HG03457 (cell line): ENCODE data around the gene SNX21.
A peak's percentile ranks its signal among the peaks of the same experiment; 100 is the strongest.
"Not testable (repeated sequence)": the region's sequence is repeated elsewhere in the genome, so short reads cannot be mapped to it uniquely, and the experiment has no call there.

Experiments
- ATAC-seq: cut with Tn5 transposase; IDR thresholded peaks from one replicate; pipeline ENCODE4 v1.9.1; 2021; ENCODE audit warnings: moderate number of reproducible peaks; ENCODE audit not compliant: unreplicated experiment

SNX21 gene, protein sequence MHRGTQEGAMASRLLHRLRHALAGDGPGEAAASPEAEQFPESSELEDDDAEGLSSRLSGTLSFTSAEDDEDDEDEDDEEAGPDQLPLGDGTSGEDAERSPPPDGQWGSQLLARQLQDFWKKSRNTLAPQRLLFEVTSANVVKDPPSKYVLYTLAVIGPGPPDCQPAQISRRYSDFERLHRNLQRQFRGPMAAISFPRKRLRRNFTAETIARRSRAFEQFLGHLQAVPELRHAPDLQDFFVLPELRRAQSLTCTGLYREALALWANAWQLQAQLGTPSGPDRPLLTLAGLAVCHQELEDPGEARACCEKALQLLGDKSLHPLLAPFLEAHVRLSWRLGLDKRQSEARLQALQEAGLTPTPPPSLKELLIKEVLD

DNA sequence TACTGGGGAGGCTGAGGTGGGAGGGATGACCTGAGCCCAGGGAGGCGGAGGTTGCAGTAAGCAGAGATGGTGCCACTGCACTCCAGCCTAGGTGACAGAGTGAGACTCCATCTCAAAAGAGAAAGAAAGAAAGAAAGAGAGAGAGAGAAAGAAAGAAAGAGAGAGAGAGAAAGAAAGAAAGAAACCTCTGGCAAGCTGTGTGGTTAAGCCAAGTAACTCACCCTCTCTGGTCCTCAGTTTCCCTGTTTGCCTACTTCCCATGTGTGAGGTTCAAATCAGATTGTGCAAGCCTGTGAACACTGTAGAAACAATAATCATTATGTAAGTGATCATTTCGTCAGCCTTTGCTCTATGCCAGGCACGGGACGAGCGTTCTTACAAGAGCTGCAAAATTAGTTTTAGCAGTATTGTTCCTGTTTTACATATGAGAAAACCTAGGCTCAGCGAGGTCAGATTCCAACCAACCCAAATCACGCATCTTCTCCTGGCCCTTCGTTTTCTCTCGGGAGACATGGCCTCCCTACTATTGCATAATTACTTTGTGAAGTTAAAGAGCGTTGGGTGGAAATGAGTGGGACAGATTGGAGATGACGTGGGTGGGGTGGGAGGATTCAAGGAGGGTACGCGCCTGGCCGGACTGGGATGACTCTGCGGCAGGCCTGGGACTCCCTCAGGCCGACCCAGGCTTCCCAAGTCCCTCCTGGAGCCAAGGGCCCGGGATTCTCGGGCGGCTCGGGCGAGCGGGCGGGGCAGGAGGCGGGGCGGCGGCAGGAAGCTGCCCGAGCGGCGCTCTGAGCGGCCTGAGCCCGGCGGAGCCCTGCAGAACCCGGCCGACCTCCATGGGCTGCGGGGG, at the start of gene SNX21:
TSS of gene SNX21 (plus strand) at position 770 of the 853 bp plus-strand sequence. CDS start 121 bp downstream, outside the sequence.
- ATAC-seq, result no peak

DNA sequence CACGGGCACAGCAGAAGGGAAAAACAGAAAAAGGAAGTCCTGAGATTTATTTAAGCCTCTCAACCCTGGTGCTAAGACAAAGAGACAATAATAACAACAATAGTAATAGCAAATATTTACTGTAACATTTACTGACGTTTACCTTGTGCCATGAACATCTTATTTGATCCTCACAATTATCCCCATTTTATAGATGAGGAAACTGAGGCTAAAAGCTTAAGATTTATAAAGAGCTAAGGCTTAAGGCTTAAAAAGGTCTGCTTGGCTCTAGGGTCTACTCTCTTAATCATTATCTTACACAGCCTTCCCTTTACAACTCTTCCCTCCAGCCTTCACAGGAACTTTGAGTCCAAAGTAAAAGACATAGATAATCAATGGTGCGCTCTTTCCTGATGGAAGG, 45.2 kb upstream of the SNX21 start:
- no peak for ATAC-seq

DNA sequence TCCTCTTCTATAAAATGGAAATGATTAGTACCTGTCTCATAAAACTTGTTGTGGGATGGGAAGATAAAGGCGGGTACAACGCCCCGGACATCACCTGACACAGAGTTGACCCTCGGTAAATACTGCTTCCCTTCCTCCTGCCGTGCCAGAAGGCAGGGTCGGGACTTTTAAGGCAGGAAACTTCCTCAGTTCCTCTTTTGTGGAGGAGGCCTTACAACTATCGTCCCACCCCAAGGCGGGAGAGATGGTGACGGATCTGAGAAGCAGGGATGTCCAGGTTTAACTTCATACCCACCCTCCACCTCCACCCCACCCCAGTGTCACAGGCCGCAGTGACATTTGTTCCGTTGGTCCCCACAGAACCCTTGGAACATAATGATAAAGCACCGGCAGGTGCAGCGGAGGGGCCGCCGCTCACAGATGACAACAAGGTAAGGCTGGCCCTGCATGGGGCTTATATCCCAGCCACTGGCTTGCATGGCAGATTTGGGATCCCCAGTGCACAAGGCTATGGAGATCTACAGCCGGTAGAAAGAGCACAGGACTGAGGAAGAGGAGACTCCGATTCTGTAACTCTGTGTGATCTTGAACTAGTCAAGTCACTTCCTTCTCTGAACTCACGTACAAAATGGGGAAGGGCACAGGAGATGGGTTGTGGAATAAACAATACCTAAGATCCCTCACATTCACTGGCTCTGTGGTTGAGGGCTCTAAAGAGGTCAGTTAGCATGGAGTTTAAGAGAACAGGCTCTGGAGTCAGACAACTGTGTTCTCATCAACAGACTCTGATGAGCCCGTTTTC, 41.1 kb upstream of the SNX21 start:
- ATAC-seq, result peak; percentile 7

DNA sequence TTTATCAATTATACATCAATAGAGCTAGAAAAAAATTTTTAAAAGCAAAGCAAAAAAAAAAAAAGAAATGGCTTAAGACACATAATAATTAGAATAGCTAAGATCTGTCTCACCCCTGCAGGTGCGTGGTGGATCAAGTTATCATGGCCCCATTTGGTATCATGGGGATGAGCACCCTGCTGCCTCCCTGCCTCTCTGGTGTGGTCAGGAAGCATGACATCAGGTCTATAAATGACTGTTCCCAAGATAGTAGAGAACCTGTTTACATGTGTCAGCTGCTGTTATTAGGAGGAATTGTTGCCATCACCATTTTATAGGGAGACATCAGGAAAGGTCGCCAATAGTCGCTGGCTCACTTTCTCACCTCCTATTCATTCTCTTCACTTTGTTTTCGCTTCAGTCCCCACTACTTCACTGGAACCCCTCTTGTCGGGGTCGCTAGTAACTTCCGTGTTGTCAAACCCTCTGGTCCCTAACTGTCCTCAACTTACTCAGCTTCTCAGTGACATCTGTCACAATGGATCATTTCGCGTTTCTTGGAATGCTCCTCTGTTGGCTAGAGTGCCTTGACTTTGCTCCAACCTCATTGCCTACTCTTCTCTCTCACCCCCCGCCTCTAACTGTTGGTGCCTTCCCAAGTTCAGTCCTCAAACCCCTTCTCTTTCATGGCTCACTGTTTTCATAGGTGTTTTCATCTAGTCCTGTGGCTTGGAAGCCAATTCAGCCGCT, 37.1 kb upstream of the SNX21 start:
- no peak for ATAC-seq

DNA sequence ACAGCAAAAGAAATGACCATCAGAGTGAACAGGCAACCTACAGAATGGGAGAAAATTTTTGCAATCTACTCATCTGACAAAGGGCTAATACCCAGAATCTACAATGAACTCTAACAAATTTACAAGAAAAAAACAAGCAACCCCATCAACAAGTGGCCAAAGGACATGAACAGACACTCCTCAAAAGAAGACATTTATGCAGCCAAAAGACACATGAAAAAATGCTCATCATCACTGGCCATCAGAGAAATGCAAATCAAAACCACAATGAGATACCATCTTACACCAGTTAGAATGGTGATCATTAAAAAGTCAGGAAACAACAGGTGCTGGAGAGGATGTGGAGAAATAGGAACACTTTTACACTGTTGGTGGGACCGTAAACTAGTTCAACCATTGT, 36.1 kb upstream of the SNX21 start:
- ATAC-seq, result not testable (repeated sequence)

DNA sequence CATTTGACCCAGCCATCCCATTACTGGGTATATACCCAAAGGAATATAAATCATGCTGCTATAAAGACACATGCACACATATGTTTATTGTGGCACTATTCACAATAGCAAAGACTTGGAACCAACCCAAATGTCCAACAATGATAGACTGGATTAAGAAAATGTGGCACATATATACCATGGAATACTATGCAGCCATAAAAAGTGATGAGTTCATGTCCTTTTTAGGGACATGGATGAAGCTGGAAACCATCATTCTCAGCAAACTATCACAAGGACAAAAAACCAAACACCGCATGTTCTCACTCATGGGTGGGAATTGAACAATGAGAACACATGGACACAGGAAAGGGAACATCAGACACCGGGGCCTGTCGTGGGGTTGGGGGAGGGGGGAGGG, 35.6 kb upstream of the SNX21 start:
- not testable (repeated sequence) for ATAC-seq

DNA sequence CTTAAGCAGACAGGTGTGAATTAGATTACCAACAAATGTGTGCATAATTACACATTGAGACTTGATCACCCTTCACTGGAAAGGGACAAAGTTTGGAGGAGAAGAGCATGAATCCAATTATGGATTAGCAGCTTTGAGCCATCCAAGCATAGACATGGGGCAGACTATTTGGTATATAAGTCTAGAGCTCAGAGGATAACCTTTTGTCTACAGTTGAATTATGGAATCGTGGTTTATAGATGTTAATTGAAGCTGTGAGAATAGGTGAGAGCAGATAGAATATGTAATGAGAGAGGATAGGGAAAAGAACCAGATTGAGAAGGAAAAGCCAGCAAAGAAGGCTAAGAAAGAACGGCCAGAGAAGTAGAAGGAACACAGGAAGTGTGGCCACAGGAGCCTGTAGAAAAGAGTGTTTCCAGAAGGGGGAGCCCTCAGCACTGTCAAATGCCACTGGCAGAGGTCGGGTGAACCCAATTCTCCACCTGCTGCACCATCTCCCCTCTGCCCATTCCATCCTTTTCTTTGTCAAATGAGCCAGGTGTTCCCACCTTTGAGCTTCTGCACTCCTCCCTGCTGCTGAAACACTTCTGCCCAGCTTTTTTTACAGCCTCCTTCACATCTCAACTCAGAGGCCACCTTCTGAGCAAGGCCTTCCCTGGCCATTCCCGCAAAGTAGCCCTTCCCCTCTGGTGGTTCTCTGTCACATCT, 34.5 kb upstream of the SNX21 start:
- ATAC-seq, result no peak

DNA sequence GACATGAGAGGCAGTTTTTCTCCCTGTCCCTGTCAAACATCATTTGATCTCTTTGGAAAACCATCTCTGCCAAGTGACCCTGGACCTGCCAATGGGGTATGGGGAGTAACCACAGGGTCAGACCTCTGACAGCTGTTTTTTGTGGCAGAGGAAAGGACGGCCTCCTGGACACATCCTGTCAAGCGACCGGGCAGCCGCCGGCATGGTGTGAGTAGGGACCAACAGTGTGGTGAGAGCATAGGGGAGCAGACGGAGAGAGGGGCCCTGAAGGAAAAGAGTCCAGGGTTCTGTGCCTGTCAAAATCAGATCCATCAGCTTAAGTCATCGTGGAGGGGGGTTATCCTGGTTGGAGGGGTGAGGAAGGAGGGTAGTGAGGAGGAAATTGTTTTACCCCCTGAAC, 31.7 kb upstream of the SNX21 start:
- ATAC-seq, result no peak

DNA sequence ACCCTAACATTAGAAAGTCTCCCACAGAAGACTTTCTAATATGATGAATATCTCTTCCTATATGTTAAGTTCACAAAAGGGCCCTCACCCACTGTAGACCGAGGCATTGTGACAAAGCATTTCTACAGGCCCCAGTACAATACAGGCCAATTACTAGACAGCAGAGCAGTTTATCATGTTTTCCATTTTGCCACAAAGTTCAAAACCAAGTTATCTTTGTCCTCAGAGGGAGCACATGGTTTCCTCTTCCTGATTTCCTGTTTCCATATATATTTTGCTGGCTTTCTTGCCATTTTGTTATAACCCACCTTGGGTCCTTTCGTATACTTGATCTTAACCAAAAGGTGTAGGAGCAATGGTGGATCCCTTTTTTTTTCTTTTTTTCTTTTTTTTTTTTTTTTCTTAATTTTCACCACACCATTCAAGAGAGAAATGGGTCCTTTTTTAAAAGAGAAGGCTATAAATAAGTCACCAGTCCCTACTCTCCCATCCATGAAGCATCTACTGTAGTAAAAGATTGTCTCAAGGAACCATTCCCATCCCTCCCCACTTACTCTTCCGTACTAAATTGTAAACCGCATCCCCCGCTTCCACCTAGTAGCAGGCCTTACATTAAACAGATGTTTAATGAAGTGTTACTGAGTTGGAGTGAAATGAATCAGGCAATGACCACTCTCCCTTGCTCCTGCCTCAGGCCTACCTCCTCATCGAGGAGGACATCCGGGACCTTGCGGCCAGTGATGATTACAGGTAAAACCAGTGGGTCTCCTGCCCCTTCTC, 23.2 kb upstream of the SNX21 start:
- ATAC-seq, result no peak

DNA sequence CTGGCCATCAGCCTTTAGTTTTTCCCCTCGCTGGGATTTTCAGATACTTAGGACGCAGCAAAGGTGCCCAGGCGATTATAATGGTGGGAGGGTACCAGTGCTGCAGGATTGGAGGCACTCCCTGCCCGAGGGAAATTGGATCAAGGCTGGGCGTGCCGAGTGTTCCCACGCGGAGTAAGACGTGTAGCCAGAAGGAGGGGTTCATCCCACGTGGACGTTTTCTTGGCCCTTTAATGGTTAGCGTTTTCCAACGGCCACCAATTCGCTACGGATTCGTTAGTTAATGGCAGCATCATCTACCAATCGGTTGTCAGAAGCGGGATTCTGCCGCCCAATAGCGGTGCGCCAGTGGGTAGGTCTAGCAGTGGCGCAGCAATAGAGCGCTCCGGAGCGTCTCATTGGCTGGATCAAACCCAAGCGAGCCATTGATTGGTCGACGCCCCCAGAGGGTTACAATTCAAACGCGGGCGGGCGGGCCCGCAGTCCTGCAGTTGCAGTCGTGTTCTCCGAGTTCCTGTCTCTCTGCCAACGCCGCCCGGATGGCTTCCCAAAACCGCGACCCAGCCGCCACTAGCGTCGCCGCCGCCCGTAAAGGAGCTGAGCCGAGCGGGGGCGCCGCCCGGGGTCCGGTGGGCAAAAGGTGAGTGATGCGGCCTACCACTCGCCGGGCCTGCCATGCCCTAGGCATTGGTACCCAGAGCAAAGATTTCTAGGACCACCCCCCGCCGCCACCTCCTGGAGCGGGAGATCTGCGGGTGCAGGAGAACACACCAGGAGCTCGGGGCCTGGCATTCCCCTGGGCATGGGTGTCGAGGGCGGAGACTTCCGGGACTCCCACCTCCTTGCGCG, 21.2 kb upstream of the SNX21 start, which contains the start of gene UBE2C:
TSS of gene UBE2C (plus strand) at position 488 of the 849 bp plus-strand sequence. CDS start at position 540, 52 bp downstream.
- peak; percentile 85 for ATAC-seq

DNA sequence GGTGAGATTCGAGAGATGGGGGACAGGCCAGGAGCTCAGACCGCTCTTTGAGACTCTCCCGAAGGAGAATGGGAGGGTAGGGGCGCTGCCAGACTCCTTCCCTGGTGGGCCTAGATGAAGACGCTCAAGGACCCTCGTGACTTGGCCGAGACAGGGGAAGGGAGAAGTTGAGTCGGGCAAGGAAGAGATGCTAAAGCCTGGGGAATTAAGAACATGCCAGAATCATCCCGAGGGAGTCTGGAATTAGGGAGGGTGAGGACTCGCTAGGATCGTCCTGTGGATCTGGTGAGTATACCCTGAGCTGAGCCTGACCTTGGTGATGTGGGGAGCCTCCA, 20.6 kb upstream of the SNX21 start:
- no peak for ATAC-seq

DNA sequence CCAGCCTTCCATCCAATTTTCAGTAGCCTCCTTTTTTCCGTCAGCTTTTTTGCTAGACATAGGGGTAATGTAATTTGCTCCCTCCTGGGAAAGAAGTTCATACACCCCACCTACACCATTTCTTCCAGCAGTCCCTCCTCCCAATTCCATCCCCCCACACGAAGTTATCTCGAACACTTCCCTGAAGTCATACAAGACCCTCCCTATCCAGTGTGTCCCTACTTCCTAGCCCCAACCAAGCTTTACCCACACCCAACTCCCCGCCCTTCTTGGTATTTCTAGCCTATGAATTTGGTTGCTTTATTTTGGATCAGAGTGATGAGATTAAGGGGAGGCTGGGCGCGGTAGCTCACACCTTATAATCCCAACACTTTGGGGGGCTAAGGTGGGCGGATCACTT, 20.1 kb upstream of the SNX21 start:
- ATAC-seq, result no peak

DNA sequence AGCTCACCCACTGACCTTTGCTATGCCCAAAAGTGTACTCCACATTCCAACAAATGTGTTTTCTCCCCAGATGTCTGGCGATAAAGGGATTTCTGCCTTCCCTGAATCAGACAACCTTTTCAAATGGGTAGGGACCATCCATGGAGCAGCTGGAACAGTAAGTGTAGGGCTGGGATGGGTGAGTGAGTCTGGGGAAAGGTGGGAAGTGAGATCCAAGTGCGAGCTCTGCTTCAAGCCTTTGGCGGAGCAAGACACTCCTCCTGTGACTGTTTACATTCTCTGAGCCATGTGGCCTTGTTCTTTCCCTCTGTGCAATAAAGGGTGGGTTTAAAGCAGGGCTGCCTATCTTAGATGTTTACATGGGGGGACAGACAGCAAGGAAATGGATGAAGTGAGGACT, 19.3 kb upstream of the SNX21 start:
- ATAC-seq, result no peak

DNA sequence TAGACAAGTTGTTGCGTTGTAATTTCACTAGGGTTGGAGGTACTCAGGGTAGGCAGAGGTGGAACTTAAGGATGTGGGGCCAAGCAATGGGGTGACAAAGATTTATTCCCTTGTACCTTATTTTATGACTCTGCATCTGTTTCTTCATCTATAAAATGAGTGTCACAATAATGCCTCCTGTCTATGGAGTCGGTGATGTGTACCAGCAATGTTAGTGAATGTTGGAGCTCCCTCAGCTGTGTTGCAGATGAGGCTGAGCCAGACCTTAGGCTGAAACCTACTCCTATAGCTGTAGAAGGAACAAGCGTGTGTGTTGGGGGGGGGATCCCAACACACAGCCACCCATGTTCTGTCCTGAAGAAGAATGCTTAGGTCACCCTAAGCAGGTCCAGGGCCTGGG, 16.6 kb upstream of the SNX21 start:
- ATAC-seq, result no peak

DNA sequence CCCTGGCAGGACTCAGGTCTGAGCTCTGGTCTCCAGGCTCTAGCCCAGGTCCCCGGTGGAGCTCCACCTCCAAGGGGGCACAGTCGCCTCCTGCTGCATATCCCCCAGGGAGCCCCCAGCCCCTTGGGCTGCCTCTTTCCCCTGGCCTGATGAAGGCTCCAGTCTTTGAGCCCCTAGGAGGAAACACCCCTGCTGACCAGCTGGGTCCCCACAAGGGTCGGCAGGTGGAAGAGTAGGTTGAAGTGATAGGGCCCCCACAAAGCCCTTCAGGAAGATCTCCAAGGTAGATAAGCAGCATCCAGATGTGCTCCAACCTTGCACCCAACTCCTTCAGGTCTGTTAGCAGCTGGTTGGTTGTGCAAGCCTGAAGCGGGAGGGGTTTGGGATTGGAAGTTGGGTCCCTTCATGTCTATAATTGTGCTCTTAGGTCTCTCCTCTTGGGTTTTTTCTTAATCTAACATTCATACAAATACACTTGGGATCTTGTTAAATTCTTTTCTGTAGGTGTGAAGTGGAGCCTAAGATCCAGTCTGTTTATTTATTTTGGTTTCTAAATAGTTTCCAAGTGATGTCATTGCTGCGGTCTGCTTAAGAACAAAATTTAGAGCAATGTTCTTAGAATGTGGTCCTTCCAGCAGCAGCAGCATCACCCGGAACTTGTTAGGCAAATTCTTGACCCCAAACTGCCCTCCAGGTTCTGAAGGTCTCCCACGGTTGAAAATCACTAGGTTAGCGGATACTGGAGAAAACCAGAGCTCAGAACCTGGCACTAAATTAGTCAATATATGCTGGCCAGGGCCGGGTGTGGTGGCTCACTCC, 16.0 kb upstream of the SNX21 start:
- ATAC-seq, result no peak

DNA sequence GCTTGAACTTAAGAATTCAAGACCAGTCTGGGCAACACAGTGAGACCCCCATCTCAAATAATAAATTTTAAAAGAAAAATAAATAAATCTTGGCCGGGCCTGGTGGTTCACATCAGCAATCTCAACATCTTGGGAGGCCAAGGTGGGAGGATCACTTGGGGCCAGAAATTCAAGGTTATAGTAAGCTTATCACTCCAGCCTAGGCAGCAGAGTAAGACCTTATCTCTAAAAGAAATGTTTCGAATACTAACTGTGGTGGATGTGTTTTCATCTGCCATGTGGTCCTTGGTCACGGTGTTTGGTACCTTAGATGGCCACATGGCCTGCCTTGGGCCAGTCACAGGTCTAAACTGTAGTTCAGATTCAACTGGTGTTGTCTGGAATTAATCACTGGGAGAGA, 15.4 kb upstream of the SNX21 start:
- no peak for ATAC-seq

DNA sequence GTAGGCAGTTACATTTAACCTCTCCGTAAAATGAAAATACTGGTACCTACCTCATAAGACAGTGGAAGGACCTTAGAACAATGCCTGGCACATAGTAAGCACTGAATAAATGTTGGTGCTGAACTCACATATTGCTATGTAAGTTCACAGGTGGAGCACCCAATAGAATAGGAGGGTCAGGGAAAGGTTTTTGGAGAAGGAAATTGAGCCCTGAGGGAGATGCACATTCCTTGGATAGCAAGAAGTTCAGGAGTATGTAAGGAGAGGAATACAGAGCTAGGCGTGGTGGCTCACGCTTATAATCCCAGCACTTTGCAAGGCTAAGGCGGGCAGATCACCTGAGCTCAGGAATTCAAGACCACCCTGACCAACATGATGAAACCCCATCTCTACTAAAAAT, 14.1 kb upstream of the SNX21 start:
- no peak for ATAC-seq

DNA sequence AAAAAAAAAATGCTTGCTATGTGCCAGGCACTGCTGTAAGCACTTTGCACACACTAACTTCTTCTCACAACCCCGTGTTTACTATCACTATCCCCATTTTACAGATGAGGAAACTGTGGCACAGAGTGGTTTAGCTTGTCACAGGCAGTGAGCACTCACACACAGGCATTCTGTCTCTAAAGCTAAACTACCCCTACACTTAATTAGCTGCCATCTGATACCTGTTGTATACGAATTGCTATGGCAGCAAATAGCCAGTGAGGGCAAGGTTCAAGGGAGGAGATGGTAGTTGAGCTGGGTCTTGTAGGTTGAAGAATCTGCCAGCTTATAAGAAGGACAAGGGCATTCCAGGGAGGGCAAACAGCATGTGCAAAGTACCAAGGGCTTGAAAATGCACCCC, 11.7 kb upstream of the SNX21 start:
- ATAC-seq, result no peak
